ENCODE results near the gene PHACTR2. TPM values are rescaled to one million over a fixed set of nuclear protein-coding genes. Genes with fewer than 3 reads are reported as not detected.

PHACTR2 gene
- total and polyA plus RNA-seq, 3 donors from 2014 or later, result 18.3 to 121 (median 102) TPM

GRCh38 chr6:143721642-143722041 is 43.9 kb downstream of the PHACTR2 start:
- no peak overlapping the region for H3K27ac ChIP-seq
- no peak overlapping the region for H3K4me3 ChIP-seq
- TF ChIP-seq POLR2A (IDR thresholded peaks at IDR 0.05) (no peak), CTCF (IDR thresholded peaks at IDR 0.05) (no peak)
- H3K4me1 ChIP-seq, result no peaks in the 10 kb centered on the region
- H3K36me3 ChIP-seq (ENCODE audit: low read depth, missing control alignments), result no peaks in the 10 kb centered on the region
- DNase-seq, result no peak
- intact Hi-C loops (cut with DNase I; ENCODE audit: low total_unique reads), result no loop called here
- H3K27me3 ChIP-seq, result no peaks in the 10 kb centered on the region
- no peaks in the 10 kb centered on the region for H3K9me3 ChIP-seq

DNA sequence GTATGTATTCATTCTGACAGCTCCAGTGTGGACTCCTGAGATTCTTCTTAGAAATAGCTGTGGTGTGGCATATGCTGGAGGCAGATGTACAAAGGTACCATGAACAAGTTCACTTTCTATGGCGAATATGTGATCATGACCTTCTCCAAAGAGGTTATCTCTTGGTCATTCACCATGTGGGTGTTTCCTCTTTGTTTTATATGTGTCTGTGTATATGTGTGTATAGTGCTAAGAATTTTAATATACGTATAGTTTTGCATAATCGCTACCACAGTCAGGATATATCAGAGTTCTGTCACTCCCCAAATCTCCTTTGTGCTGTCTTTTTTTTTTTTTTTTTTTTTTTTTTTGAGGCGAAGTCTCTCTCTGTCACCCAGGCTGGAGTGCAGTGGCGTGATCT is 47.1 kb downstream of the PHACTR2 start:
- 93 to 96% methylated on average over 5 of the region's 5 CpGs for WGBS, 2 donors
- Histone ChIP-seq H3K9me3 (no peaks in the 10 kb centered on the region), H3K4me3 (no peak overlapping the region), H3K4me1 (no peaks in the 10 kb centered on the region), H3K27ac (no peak overlapping the region), H3K36me3 (ENCODE audit: low read depth, missing control alignments) (no peaks in the 10 kb centered on the region), H3K27me3 (no peaks in the 10 kb centered on the region)
- DNase-seq, result no peak
- TF ChIP-seq CTCF (IDR thresholded peaks at IDR 0.05) (no peak), POLR2A (IDR thresholded peaks at IDR 0.05) (no peak)
- intact Hi-C loops (cut with DNase I; ENCODE audit: low total_unique reads), result no loop called here

DNA sequence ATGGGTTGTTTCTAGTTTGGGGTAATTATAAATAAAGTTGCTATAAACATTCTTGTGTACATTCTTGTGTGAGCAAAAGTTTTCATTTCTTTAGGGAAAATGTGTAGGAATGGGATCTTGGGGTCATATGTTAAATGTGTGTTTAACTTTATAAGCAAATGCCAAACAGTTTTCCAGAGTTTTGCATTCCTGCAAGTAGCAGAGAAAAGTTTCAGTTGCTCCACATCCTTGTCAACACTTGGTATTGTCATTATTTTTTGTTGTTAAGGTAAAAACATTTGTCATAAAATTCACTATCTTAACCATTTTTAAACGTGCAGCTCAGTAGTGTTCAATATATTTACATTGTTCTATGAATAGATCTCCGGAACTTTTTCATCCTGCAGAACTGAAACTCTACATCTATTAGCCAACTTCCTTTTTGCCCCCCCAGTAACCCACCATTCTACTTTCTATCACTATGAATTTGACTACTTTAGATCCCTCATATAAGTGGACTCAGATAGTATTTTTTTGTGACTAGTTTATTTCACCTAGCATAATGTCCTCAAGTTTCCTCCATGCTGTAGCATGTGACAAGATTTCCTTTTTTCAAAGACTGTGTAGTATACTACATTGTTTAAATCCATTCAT is 48.4 kb downstream of the PHACTR2 start:
- no peaks in the 10 kb centered on the region for H3K27me3 ChIP-seq
- H3K27ac ChIP-seq, result no peak overlapping the region
- H3K36me3 ChIP-seq (ENCODE audit: low read depth, missing control alignments), result no peaks in the 10 kb centered on the region
- H3K4me1 ChIP-seq, result no peaks in the 10 kb centered on the region
- no peak overlapping the region for H3K4me3 ChIP-seq
- whole genome bisulfite sequencing, 2 donors, result 85 to 89% methylated on average over 2 of the region's 2 CpGs
- no peaks in the 10 kb centered on the region for H3K9me3 ChIP-seq
- intact Hi-C loops (cut with DNase I; ENCODE audit: low total_unique reads), result no loop called here
- no peak for DNase-seq
- TF ChIP-seq POLR2A (IDR thresholded peaks at IDR 0.05) (no peak), CTCF (IDR thresholded peaks at IDR 0.05) (no peak)

DNA sequence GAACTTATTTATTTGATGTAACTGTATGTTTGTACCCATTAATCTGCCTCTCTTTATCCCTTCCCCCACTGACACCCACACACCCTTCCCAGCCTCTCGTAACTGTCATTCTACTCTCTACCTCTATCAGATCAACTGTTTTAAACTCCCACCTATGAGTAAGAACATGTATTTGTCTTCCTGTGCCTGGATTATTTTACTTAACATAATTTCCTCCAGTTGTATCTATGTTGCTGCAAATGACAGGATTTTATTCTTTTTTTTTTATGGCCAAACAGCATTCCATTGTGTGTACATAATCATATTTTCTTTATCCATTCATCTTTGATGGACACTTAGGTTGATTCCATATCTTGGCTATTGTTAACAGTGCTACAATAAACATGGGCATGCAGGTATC is 49.3 kb downstream of the PHACTR2 start:
- no peaks in the 10 kb centered on the region for H3K27me3 ChIP-seq
- 64 to 79% methylated on average over 1 of the region's 1 CpG for WGBS, 2 donors
- H3K9me3 ChIP-seq, result no peaks in the 10 kb centered on the region
- H3K36me3 ChIP-seq (ENCODE audit: low read depth, missing control alignments), result no peaks in the 10 kb centered on the region
- no peaks in the 10 kb centered on the region for H3K4me1 ChIP-seq
- TF ChIP-seq CTCF (IDR thresholded peaks at IDR 0.05), result no peak
- TF ChIP-seq POLR2A (IDR thresholded peaks at IDR 0.05), result no peak
- intact Hi-C loops (cut with DNase I; ENCODE audit: low total_unique reads), result no loop called here
- DNase-seq, result no peak
- H3K27ac ChIP-seq, result no peak overlapping the region
- no peak overlapping the region for H3K4me3 ChIP-seq

GRCh38 chr6:143731789-143732188 is 54.0 kb downstream of the PHACTR2 start:
- Histone ChIP-seq H3K4me3 (no peak overlapping the region), H3K4me1 (peaks cover 5% of the 10 kb centered on the region), H3K9me3 (no peaks in the 10 kb centered on the region), H3K27ac (no peak overlapping the region), H3K36me3 (ENCODE audit: low read depth, missing control alignments) (no peaks in the 10 kb centered on the region), H3K27me3 (no peaks in the 10 kb centered on the region)
- intact Hi-C loops (cut with DNase I; ENCODE audit: low total_unique reads), result no loop called here
- WGBS, 2 donors, result 88 to 89% methylated on average over 1 of the region's 1 CpG
- TF ChIP-seq POLR2A (IDR thresholded peaks at IDR 0.05), result no peak
- no peak for TF ChIP-seq CTCF (IDR thresholded peaks at IDR 0.05)
- no peak for DNase-seq

Data from testis (tissue), 3 donors.